H1 (cell line): ENCODE data around the gene RGL3. TPM values are rescaled to one million over a fixed set of nuclear protein-coding genes. Genes with fewer than 3 reads are reported as not detected.

Experiments used
- BCL11A ChIP-seq, 2 experiments: IDR thresholded peaks; one replicate each; pipeline ENCODE4 v1.6.1; 2011; ENCODE audit warnings: low read depth in 2 of 2, low read length in 2 of 2, mild to moderate bottlenecking in 2 of 2
- RAD21 ChIP-seq, 2 experiments: IDR thresholded peaks in 1 of 2; conservative IDR thresholded peaks in 1 of 2; 2 replicates each; pipeline ENCODE4 v1.6.1; 2011; ENCODE audit warnings: low read depth in 2 of 2, low read length in 2 of 2, improper control_type of control experiment in 1 of 2, inconsistent platforms in 1 of 2, mild to moderate bottlenecking in 1 of 2, moderate library complexity in 1 of 2
- polyA plus RNA-seq, 7 experiments: library from polyadenylated mRNA; depleted of rRNA in 3 of 7; stranded (reverse) in 5 of 7; unstranded in 2 of 7; fragments of >200 nt in 5 of 7; fragments of 200-250 nt in 2 of 7; gene quantifications; 1 replicate in 5 of 7; 2 replicates in 1 of 7; 4 replicates in 1 of 7; pipeline versions ENCODE4 v1.2.1 to v1.2.3, GENCODE V29; 2011 to 2013; ENCODE audit warnings: missing spikeins in 2 of 7, mixed read lengths in 2 of 7
- total RNA-seq: library from RNA; stranded (reverse); fragmentation: NEBNext Ultra II Directional; extraction: Animal tissue kit (Norgen Biotek cat#: 25700); gene quantifications from 2 replicates; pipeline ENCODE4 v1.2.1, GENCODE V29; 2021

The RGL3 gene
- total and polyA plus RNA-seq, 2 of the 8 experiments (the other 6 are each of a cell fraction or from before 2014, with no cell fraction given) = 36.9 to 40.9 TPM

- TF ChIP-seq RAD21 (IDR thresholded peaks at IDR 0.05 in 1 of 2, conservative IDR thresholded peaks at IDR 0.05 in 1 of 2; ENCODE audit: low read depth in 2 of 2, low read length in 2 of 2) (no peak), BCL11A (IDR thresholded peaks at IDR 0.05; ENCODE audit: low read depth in 2 of 2, low read length in 2 of 2) (no peak)
- TF ChIP-seq, all 59 proteins: peak for 0
Observed at GRCh38 chr19:11349171-11349570, 69.9 kb downstream of the RGL3 start (continued).
